Activated CD4-positive, alpha-beta T cell treated with anti-CD3 and anti-CD28 coated beads, Interleukin-2, amount 50 U/mL, for 48 hours (primary cell): ENCODE results near the gene PCSK5.
A peak's percentile ranks its signal among the peaks of the same experiment; 100 is the strongest.

Experiments used
- DNase-seq, 2 experiments: peaks; one replicate each; pipeline ENCODE4 v3.0.0-alpha.2; 2020

Gene PCSK5

GRCh38 chr9:76373173-76373783 lies 482.8 kb downstream of the PCSK5 start:
- DNase-seq, result no peak

GRCh38 chr9:76373784-76374474 lies 483.5 kb downstream of the PCSK5 start:
- DNase-seq, result no peak

- no peak for DNase-seq
Measured at GRCh38 chr9:76374783-76375559, 484.5 kb downstream of the PCSK5 start.

- DNase-seq, result no peak
Measured at GRCh38 chr9:76377791-76378190, 487.3 kb downstream of the PCSK5 start.

- no peak for DNase-seq
Measured at GRCh38 chr9:76378367-76379073, 488.0 kb downstream of the PCSK5 start.

GRCh38 chr9:76379494-76379893 lies 489.0 kb downstream of the PCSK5 start:
- DNase-seq, result no peak

- DNase-seq, result no peak
Measured at GRCh38 chr9:76390656-76391055, 500.2 kb downstream of the PCSK5 start.

- DNase-seq, result peak; percentile 95
Measured at GRCh38 chr9:76394195-76394959, 503.9 kb downstream of the PCSK5 start, which contains the start of gene RFK. RFK (minus strand) TSS chr9:76394426; CDS start chr9:76394171, 255 bp downstream.

GRCh38 chr9:76394960-76395252 lies 504.4 kb downstream of the PCSK5 start:
- DNase-seq, result peak; percentile 48 to 65

- no peak for DNase-seq
Measured at GRCh38 chr9:76395381-76395780, 504.9 kb downstream of the PCSK5 start.

- no peak for DNase-seq
Measured at GRCh38 chr9:76396144-76396543, 505.7 kb downstream of the PCSK5 start.

- no peak for DNase-seq
Measured at GRCh38 chr9:76396597-76396996, 506.1 kb downstream of the PCSK5 start.

GRCh38 chr9:76399856-76400255 lies 509.4 kb downstream of the PCSK5 start:
- DNase-seq, result no peak

GRCh38 chr9:76400534-76401096 lies 510.1 kb downstream of the PCSK5 start:
- DNase-seq, result no peak

GRCh38 chr9:76401176-76401575 lies 510.7 kb downstream of the PCSK5 start:
- DNase-seq, result no peak

- no peak for DNase-seq
Measured at GRCh38 chr9:76401580-76402354, 511.3 kb downstream of the PCSK5 start.

- DNase-seq, result peak in 1 of 2 experiments; percentile 14
Measured at GRCh38 chr9:76403352-76403751, 512.9 kb downstream of the PCSK5 start.

GRCh38 chr9:76404401-76404800 lies 513.9 kb downstream of the PCSK5 start:
- DNase-seq, result no peak

- DNase-seq, result no peak
Measured at GRCh38 chr9:76405340-76405739, 514.9 kb downstream of the PCSK5 start.

- DNase-seq, result no peak
Measured at GRCh38 chr9:76405868-76406267, 515.4 kb downstream of the PCSK5 start.
